IMR-90 (cell line): ENCODE data around the gene RAB11FIP4. TPM values are rescaled to one million over a fixed set of nuclear protein-coding genes. Genes with fewer than 3 reads are reported as not detected.

Source experiments
- ATAC-seq: fragments of 200-7000 bp; cut with Tn5 transposase; 2 replicates; pipeline ENCODE4 v1.9.1; 2020; ENCODE audit warnings: low read depth, mild to moderate bottlenecking, moderate library complexity
- BruUV-seq: library from RNA; stranded (reverse); fragments of 400-500 nt; replicated peaks from 2 replicates; lab custom pipeline; 2021; lab: Mats Ljungman, UMichigan
- CTCF ChIA-PET: fragments of 300-600 bp; formaldehyde crosslinking; extraction: SDS; loops from one replicate; lab custom pipeline; 2021; ENCODE audit warnings: antibody characterized with exemption; lab: Yijun Ruan, JAX
- POLR2A ChIA-PET: fragments of 300-600 bp; sonication (Branson Sonifier 250); formaldehyde crosslinking; loops from one replicate; lab custom pipeline; 2022; ENCODE audit warnings: antibody characterized with exemption; ENCODE audit not compliant: unreplicated experiment; lab: Charles Lee
- DNase-seq: peaks from one replicate; pipeline ENCODE4 v3.0.0; 2013
- H2AFZ ChIP-seq: replicated peaks from 2 replicates; pipeline ENCODE3; 2013; ENCODE audit warnings: low read length, mild to moderate bottlenecking; ENCODE audit not compliant: poor library complexity
- H2AK5ac ChIP-seq: 2 replicates; pipeline ENCODE4 v1.6.1; 2013; ENCODE audit warnings: low read depth, low read length, inconsistent platforms
- H2AK9ac ChIP-seq: replicated peaks from 2 replicates; pipeline ENCODE3; 2013; ENCODE audit warnings: mild to moderate bottlenecking, low read depth, low read length, moderate library complexity; ENCODE audit not compliant: poor library complexity
- H2BK120ac ChIP-seq: 2 replicates; pipeline ENCODE4 v1.6.1; 2013; ENCODE audit warnings: low read depth, low read length, inconsistent platforms
- H2BK15ac ChIP-seq: 3 replicates; pipeline ENCODE4 v1.6.1; 2013; ENCODE audit warnings: low read depth, low read length, inconsistent platforms
- H2BK20ac ChIP-seq: 2 replicates; pipeline ENCODE4 v1.6.1; 2013; ENCODE audit warnings: low read depth, mild to moderate bottlenecking, inconsistent platforms, low read length, moderate library complexity
- H2BK5ac ChIP-seq: 2 replicates; pipeline ENCODE4 v1.6.1; 2013; ENCODE audit warnings: mild to moderate bottlenecking, low read depth, low read length, inconsistent platforms; ENCODE audit not compliant: poor library complexity, severe bottlenecking
- H3K14ac ChIP-seq: replicated peaks from 2 replicates; pipeline ENCODE4 v1.6.1; 2013; ENCODE audit warnings: low read depth, low read length, inconsistent platforms
- H3K18ac ChIP-seq: 2 replicates; pipeline ENCODE4 v1.6.1; 2013; ENCODE audit warnings: low read depth, low read length, control low read depth
- H3K23ac ChIP-seq: 2 replicates; pipeline ENCODE4 v1.6.1; 2013; ENCODE audit warnings: low read depth, low read length, inconsistent platforms
- H3K27ac ChIP-seq: 2 replicates; pipeline ENCODE4 v1.5.1; 2013; ENCODE audit warnings: mild to moderate bottlenecking, control low read depth, low read length; ENCODE audit not compliant: insufficient read depth
- H3K27me3 ChIP-seq: 2 replicates; pipeline ENCODE4 v1.6.1; 2013; ENCODE audit warnings: low read length; ENCODE audit not compliant: control insufficient read depth, insufficient read depth
- H3K36me3 ChIP-seq: 2 replicates; pipeline ENCODE4 v1.6.1; 2013; ENCODE audit warnings: low read length, mixed read lengths; ENCODE audit not compliant: control insufficient read depth, insufficient read depth
- H3K4ac ChIP-seq: 2 replicates; pipeline ENCODE4 v1.6.1; 2013; ENCODE audit warnings: low read depth, low read length, inconsistent platforms
- H3K4me1 ChIP-seq: 2 replicates; pipeline ENCODE4 v1.6.1; 2013; ENCODE audit warnings: low read length, mixed read lengths; ENCODE audit not compliant: control insufficient read depth, insufficient read depth
- H3K4me2 ChIP-seq: 2 replicates; pipeline ENCODE4 v1.6.1; 2013; ENCODE audit warnings: low read depth, mild to moderate bottlenecking, control low read depth, low read length, moderate library complexity
- H3K4me3 ChIP-seq: 2 replicates; pipeline ENCODE4 v1.5.1; 2013; ENCODE audit warnings: low read depth, mild to moderate bottlenecking, control low read depth, low read length, moderate library complexity; ENCODE audit not compliant: insufficient read depth
- H3K56ac ChIP-seq: 2 replicates; pipeline ENCODE4 v1.6.1; 2013; ENCODE audit warnings: low read length, inconsistent platforms; ENCODE audit not compliant: insufficient read depth; ENCODE audit errors: extremely low read depth
- H3K79me1 ChIP-seq, 2 experiments: 2 replicates each; pipeline ENCODE4 v1.6.1; 2013; ENCODE audit warnings: low read length in 2 of 2, inconsistent platforms in 1 of 2, low read depth in 1 of 2
- H3K9ac ChIP-seq: 2 replicates; pipeline ENCODE4 v1.6.1; 2013; ENCODE audit warnings: low read depth, low read length, control low read depth
- H3K9me1 ChIP-seq: 2 replicates; pipeline ENCODE4 v1.6.1; 2013; ENCODE audit warnings: low read length, inconsistent platforms; ENCODE audit not compliant: insufficient read depth
- H3K9me3 ChIP-seq: 2 replicates; pipeline ENCODE4 v1.6.1; 2013; ENCODE audit warnings: low read length; ENCODE audit not compliant: control insufficient read depth, insufficient read depth
- H4K20me1 ChIP-seq: 2 replicates; pipeline ENCODE4 v1.6.1; 2013; ENCODE audit warnings: low read length, inconsistent platforms; ENCODE audit not compliant: insufficient read depth
- H4K5ac ChIP-seq: 2 replicates; pipeline ENCODE4 v1.6.1; 2013; ENCODE audit warnings: mild to moderate bottlenecking, low read depth, low read length, control low read depth
- H4K8ac ChIP-seq, 2 experiments: 2 replicates each; pipeline ENCODE4 v1.6.1; 2013; ENCODE audit warnings: low read depth in 2 of 2, low read length in 2 of 2, control low read depth in 1 of 2, inconsistent platforms in 1 of 2
- H4K91ac ChIP-seq: 2 replicates; pipeline ENCODE4 v1.6.1; 2013; ENCODE audit warnings: low read depth, low read length, inconsistent platforms; ENCODE audit not compliant: insufficient read depth
- BHLHE40 ChIP-seq: fragments of 150-350 bp; IDR thresholded peaks from 2 replicates; pipeline ENCODE4 v1.6.1; 2016; ENCODE audit warnings: mild to moderate bottlenecking, low read depth, low read length
- CEBPB ChIP-seq: IDR thresholded peaks from 2 replicates; pipeline ENCODE4 v1.6.1; 2012; ENCODE audit warnings: low read depth, low read length, improper control_type of control experiment
- CHD1 ChIP-seq: IDR thresholded peaks from 2 replicates; pipeline ENCODE4 v1.6.1; 2012; ENCODE audit warnings: low read depth, low read length, improper control_type of control experiment
- CTCF ChIP-seq: conservative IDR thresholded peaks from 2 replicates; pipeline ENCODE4 v1.5.1; 2012; ENCODE audit warnings: mild to moderate bottlenecking, low read depth, low read length, improper control_type of control experiment
- ELK1 ChIP-seq: fragments of 150-350 bp; IDR thresholded peaks from 2 replicates; pipeline ENCODE4 v1.6.1; 2016; ENCODE audit warnings: low read depth, mild to moderate bottlenecking, low read length, moderate library complexity, borderline replicate concordance
- FOS ChIP-seq: fragments of 150-350 bp; IDR thresholded peaks from 2 replicates; pipeline ENCODE4 v1.6.1; 2016; ENCODE audit warnings: low read depth, low read length
- MAZ ChIP-seq: IDR thresholded peaks from 2 replicates; pipeline ENCODE4 v1.6.1; 2012; ENCODE audit warnings: low read depth, mild to moderate bottlenecking, low read length, improper control_type of control experiment, moderate library complexity, borderline replicate concordance
- RAD21 ChIP-seq: IDR thresholded peaks from 2 replicates; pipeline ENCODE4 v1.6.1; 2012; ENCODE audit warnings: low read length, improper control_type of control experiment
- SMC3 ChIP-seq: fragments of 150-350 bp; IDR thresholded peaks from 2 replicates; pipeline ENCODE4 v1.6.1; 2016; ENCODE audit warnings: low read depth, mild to moderate bottlenecking, antibody characterized with exemption, low read length, moderate library complexity
- USF2 ChIP-seq: fragments of 150-350 bp; IDR thresholded peaks from 2 replicates; pipeline ENCODE4 v1.6.1; 2017; ENCODE audit warnings: mild to moderate bottlenecking, antibody characterized with exemption, low read length, low read depth
- WGBS, 2 experiments: methylation state at CpG; one replicate each; pipeline versions ENCODE4 v1.1.5 to v1.1.7; 2013; ENCODE audit warnings: missing lambda C conversion rate in 2 of 2; ENCODE audit not compliant: insufficient read length in 1 of 2; ENCODE audit errors: extremely low coverage in 2 of 2; 5-methylcytosine and 5-hydroxymethylcytosine counted together
- dilution Hi-C: fragments of 300-500 bp; cut with HindIII; formaldehyde crosslinking; loops from one replicate; pipeline ENCODE4 v1.14.3; 2018; ENCODE audit warnings: low sequenced_read_pairs; ENCODE audit not compliant: unreplicated experiment
- in situ Hi-C: fragments of 300-500 bp; cut with MboI; formaldehyde crosslinking; loops from 3 replicates; pipeline ENCODE4 v1.14.3; 2019; ENCODE audit warnings: low sequenced_read_pairs, inconsistent platforms, mixed read lengths
- intact Hi-C: fragments of 100-400 bp; cut with micrococcal nuclease; formaldehyde crosslinking; loops from 2 replicates; pipeline ENCODE4 v1.10.0; 2022
- polyA plus RNA-seq, 3 experiments: library from polyadenylated mRNA; depleted of rRNA; stranded (reverse); fragments of >200 nt; gene quantifications; 2 replicates each; pipeline ENCODE4 v1.2.3, GENCODE V29; 2012; ENCODE audit warnings: low replicate concordance in 1 of 3
- total RNA-seq: library from RNA; depleted of rRNA; stranded (reverse); fragments of >200 nt; gene quantifications from 2 replicates; pipeline ENCODE4 v1.2.3, GENCODE V29; 2012

The RAB11FIP4 gene
- total and polyA plus RNA-seq, 2 of the 4 experiments (the other 2 are of a cell fraction), result 0.68 to 1.1 TPM

- TF ChIP-seq CHD1, result no peak
Measured at GRCh38 chr17:31417051-31417792, 25.7 kb downstream of the RAB11FIP4 start (continued).

- Histone ChIP-seq H2BK15ac (no peak overlapping the region), H3K79me1 (no peaks in the 10 kb centered on the region), H3K36me3 (no peaks in the 10 kb centered on the region), H3K23ac (no peak overlapping the region), H2BK20ac (no peak overlapping the region), H3K18ac (no peak overlapping the region), H2AFZ (no peak overlapping the region), H3K4me2 (no peak overlapping the region), H3K4ac (no peak overlapping the region), H3K56ac (no peak overlapping the region), H4K20me1 (0 out of 2 replicates have a peak, but pooled peaks cover 3% of the 10 kb centered on the region), H2BK5ac (no peak overlapping the region), H3K9me3 (peaks cover 2% of the 10 kb centered on the region; the same call in 1 of the 2 replicates), H2AK5ac (no peak overlapping the region), H3K4me3 (no peak overlapping the region), H4K91ac (no peak overlapping the region), H3K9ac (no peak overlapping the region), H3K4me1 (no peaks in the 10 kb centered on the region; the same call in 1 of the 2 replicates), H3K27ac (no peak overlapping the region), H3K9me1 (no peaks in the 10 kb centered on the region), H3K14ac (no peak overlapping the region), H4K5ac (no peak overlapping the region), H2BK120ac (no peak overlapping the region), H3K27me3 (peaks cover 14% of the 10 kb centered on the region), H4K8ac (no peak overlapping the region), H2AK9ac (no peak overlapping the region)
- intact Hi-C loops, result no loop called here
- ChIA-PET CTCF (no interaction called here), POLR2A (no interaction called here)
- in situ Hi-C loops, result no loop called here
- no CpG with 5 or more reads among the region's 6 CpGs for WGBS, 2 experiments
- dilution Hi-C loops, result no loop called here
- no TSS peak for BruUV-seq
- DNase-seq (no peak), ATAC-seq (no peak)
- TF ChIP-seq CHD1, result no peak
- no peak for TF ChIP-seq USF2
- no peak for TF ChIP-seq BHLHE40
- no peak for TF ChIP-seq CEBPB
- no peak for TF ChIP-seq RAD21
- TF ChIP-seq ELK1, result no peak
- no peak for TF ChIP-seq FOS
- TF ChIP-seq SMC3, result no peak
- TF ChIP-seq MAZ, result no peak
- no peak for TF ChIP-seq CTCF
Measured at GRCh38 chr17:31418773-31419350, 27.4 kb downstream of the RAB11FIP4 start.
